ENCODE data around the gene XKR3. TPM values are rescaled to one million over a fixed set of nuclear protein-coding genes. Genes with fewer than 3 reads are reported as not detected.
"Not testable (repeated sequence)": the region's sequence is repeated elsewhere in the genome, so short reads cannot be mapped to it uniquely, and the experiment has no call there.

Gene XKR3
- total RNA-seq, 1 donor from 2014 or later = not detected

DNA sequence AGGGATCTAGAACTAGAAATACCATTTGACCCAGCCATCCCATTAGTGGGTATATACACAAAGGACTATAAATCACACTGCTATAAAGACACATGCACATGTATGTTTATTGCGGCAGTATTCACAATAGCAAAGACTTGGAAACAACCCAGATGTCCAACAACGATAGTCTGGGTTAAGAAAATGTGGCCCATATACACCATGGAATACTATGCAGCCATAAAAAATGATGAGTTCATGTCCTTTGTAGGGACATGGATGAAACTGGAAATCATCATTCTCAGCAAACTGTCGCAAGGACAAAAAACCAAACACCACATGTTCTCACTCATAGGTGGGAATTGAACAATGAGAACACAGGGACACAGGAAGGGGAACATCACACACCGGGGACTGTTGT lies 53.6 kb downstream of the XKR3 start:
- intact Hi-C loops (cut with DNase I); ATAC-seq; DNase-seq (ENCODE audit: missing footprints): not testable (repeated sequence)

DNA sequence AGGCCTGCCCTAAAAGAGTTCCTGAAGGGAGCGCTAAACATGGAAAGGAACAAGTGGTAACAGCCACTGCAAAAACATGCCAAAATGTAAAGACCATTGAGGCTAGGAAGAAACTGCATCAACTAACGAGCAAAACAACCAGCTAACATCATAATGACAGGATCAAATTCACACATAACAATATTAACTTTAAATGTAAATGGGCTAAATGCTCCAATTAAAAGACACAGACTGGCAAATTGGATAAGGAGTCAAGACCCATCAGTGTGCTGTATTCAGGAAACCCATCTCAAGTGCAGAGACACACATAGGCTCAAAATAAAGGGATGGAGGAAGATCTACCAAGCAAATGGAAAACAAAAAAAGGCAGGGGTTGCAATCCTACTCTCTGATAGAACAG lies 57.3 kb downstream of the XKR3 start:
- ATAC-seq = not testable (repeated sequence)

DNA sequence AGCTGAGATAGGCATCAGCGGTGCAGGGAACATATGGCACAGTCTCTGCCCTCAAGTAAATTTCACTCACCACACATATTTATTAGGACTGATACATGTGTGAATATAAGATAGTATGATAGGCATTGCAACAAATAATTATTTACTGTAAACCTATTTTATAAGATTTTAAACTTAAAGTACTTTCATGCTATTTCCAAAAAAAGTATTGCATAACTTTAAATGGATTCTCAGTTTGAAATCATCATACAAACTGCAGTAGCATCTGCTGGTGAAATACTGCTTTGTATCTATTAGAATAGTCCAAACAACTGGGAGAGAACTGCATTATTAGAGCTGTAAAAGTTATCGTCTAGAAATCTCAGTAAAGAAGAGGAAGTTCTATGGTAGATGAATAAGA lies 63.0 kb downstream of the XKR3 start:
- intact Hi-C loops (cut with DNase I); DNase-seq (ENCODE audit: missing footprints); ATAC-seq: not testable (repeated sequence)

More for the DNA sequence above, 57.3 kb downstream of the XKR3 start:
- DNase-seq (ENCODE audit: missing footprints); intact Hi-C loops (cut with DNase I): not testable (repeated sequence)

DNA sequence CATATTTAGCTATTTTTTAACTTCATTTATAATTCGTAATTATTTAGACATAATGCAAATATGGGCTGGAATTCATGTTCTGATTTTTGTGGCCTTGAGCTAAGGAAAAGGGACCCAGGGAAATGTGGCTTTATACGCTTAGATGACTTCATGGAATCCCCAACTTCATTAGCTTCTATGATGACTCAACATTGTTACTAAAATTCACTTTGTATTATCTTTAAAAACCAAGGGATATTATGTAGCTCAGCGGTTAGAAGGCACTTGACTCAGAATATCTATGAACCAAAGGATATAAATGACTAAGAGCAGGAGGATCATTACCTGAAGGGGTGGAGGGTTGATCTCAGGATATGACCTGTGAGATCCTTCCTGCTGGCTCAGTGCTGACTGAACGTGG lies 64.8 kb downstream of the XKR3 start:
- intact Hi-C loops (cut with DNase I); ATAC-seq; DNase-seq (ENCODE audit: missing footprints): not testable (repeated sequence)

DNA sequence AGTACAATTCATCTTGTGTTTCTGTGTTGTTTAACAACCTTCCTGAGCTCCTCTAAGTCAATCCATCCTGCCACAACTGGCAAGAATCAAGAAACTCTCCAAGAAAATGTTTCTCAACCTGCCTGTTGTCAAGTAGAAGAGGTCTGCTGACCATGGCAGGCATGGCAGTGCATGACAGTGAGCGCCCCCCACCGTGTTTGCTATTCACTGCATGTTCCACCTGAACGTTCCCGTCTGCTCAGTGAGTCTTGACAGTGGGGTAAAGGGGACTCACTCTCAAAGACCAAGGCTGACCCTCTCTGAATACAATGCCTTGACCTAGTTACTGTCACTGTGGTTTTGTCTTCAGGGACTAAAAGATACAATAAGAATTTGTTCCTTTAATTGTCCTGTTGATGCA lies 75.9 kb downstream of the XKR3 start:
- intact Hi-C loops (cut with DNase I); DNase-seq (ENCODE audit: missing footprints); ATAC-seq: not testable (repeated sequence)

DNA sequence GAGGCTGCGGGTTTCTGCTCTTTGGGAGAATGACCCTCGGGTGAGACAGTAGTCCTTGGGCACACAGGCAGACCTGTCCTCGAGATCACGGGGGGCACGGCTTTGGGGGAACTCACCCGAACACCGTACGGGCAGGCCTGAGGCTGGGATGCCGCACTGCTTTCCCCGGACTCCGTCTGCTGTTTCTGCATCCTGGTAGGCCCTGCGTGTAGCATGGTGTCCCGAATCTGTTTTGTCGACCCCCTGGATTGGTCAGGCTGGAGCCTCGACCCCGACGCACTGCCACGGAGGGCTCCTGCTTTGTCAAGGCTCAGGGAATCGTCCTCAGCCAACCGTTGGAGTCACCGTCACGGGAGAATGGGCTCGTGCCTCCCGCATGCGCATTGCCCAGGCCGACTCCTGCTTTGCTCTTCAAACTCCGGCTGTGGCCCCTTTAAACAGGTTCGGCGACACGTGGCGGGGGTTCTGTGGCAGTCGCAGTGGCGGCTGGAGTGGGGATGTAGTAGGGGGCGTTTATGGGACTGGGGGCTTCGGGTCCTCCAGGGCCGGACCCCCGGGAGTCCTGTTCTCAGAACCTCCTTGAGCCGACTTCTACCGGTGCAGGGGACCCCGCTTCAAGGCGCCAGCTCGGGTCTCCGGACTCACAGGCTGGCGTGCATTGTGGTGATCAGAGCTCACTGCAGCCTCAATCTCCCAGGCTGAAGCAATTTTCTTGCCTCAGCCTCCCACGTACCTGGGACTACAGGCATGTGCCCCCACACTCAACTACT lies 76.9 kb downstream of the XKR3 start:
- peak; percentile 53 for DNase-seq (ENCODE audit: missing footprints)
- ATAC-seq; intact Hi-C loops (cut with DNase I): not testable (repeated sequence)

DNA sequence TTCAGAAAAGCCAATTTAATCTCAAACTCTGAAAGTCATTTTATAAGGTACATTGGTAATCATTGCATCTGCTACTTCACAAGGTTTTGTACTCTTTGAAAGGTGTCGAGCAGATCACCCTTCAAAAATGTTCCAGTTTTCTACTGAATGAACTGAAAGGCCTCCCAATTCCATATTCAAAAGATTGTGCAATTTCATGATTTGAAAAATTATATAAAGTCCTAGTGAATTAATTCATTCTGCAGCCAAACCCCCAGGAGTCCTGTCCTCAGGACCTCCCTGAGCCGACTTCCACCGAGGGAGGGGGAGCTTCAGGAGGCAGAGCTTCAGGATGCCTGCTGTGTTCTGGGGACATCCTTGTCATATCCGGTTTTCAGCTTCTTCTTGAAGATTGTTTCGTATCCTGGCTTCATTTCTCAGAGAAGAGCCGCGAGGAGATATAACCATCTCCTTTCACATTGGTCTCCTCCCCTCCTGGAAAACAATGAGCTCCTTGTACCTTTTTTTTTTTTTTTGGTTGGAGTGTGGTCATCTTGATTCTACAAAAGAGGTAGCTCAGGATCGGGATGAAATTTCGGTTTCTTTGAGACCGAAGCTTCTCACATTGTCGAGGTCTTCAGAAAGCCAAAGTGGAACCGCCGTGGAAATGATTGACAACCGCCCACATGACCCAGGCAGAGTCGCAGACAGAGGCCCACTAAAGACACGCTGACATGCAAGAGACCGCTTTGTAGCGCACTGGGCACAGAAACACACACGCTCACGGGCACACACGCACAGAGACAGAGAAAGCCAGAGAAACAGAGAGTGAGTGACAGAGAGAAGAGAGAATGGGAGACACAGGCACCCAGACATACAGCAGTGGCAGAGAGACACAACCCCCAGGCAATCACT lies 77.7 kb downstream of the XKR3 start:
- ATAC-seq; DNase-seq (ENCODE audit: missing footprints); intact Hi-C loops (cut with DNase I): not testable (repeated sequence)

DNA sequence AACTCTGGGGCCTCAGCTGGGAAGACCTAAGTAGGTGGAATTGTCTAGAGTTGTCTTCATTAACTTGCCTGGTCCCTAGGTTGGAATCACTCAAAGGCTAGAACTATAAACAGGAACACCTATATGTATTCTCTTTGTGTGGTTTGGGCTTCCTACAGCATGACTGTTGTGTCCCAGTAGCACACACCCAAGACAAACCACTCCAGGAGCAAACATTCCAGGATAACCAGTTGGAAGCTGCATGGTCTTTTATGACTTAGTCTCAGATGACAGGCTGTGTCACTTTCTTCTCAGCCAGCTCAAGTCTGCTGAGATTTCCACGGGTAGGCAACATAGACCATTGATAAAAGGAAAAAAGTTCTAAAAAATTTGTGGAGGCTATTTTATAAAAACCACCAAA lies 90.9 kb downstream of the XKR3 start:
- ATAC-seq; intact Hi-C loops (cut with DNase I): not testable (repeated sequence)

More for the DNA sequence above, 90.9 kb downstream of the XKR3 start:
- DNase-seq (ENCODE audit: missing footprints) = not testable (repeated sequence)

Other genes with a start within 250 kb of the XKR3 start
- not detected for gene CCT8L2, start 232.6 kb downstream of the XKR3 start, total RNA-seq
- gene GAB4, start 182.8 kb upstream of the XKR3 start, total RNA-seq = not detected